GM12878 (cell line): ENCODE data around the gene SLC6A3. TPM values are rescaled to one million over a fixed set of nuclear protein-coding genes. Genes with fewer than 3 reads are reported as not detected.

Source experiments
- ATAC-seq: fragments of 200-7000 bp; cut with Tn5 transposase; 3 replicates; pipeline ENCODE4 v1.9.1; 2020; ENCODE audit warnings: mild to moderate bottlenecking, moderate library complexity
- BruUV-seq: library from RNA; stranded (reverse); fragments of 400-500 nt; replicated peaks from 2 replicates; lab custom pipeline; 2021; lab: Mats Ljungman, UMichigan
- CTCF ChIA-PET: fragments of 300-600 bp; sonication (Branson Sonifier 250); formaldehyde crosslinking; extraction: SDS; loops from one replicate; lab custom pipeline; 2021; ENCODE audit warnings: inconsistent platforms; lab: Yijun Ruan, JAX
- POLR2A ChIA-PET: fragments of 350-600 bp; formaldehyde crosslinking; extraction: SDS; loops from one replicate; lab custom pipeline; 2021; ENCODE audit warnings: inconsistent platforms; lab: Charles Lee
- RAD21 ChIA-PET: fragments of 300-600 bp; sonication (Branson Sonifier 250); formaldehyde crosslinking; loops from one replicate; lab custom pipeline; 2023; ENCODE audit warnings: antibody characterized with exemption; ENCODE audit not compliant: unreplicated experiment; lab: Charles Lee
- SMC1A ChIA-PET: fragments of 300-600 bp; sonication (Branson Sonifier 250); formaldehyde crosslinking; loops from one replicate; lab custom pipeline; 2023; ENCODE audit not compliant: unreplicated experiment, uncharacterized antibody; lab: Charles Lee
- DNase-seq: peaks from one replicate; pipeline ENCODE4 v3.0.0-alpha.2; 2011; ENCODE audit warnings: low read depth, low spot score
- FAIRE-seq: peaks from 3 replicates; lab custom pipeline; 2011; peaks lifted over from hg19 to GRCh38; lab: Jason Lieb, UNC
- H2AFZ ChIP-seq: 2 replicates; pipeline ENCODE4 v1.6.0; 2011; ENCODE audit warnings: low read depth, low read length, control low read depth; ENCODE audit not compliant: control insufficient read depth
- H3K27ac ChIP-seq: 2 replicates; pipeline ENCODE4 v1.5.1; 2011; ENCODE audit warnings: control low read depth; ENCODE audit not compliant: control insufficient read depth, insufficient read depth
- H3K27me3 ChIP-seq, 2 experiments: replicated peaks in 1 of 2; 2 replicates each; pipeline versions ENCODE4 v1.6.0 to v1.6.1; 2011; ENCODE audit warnings: low read length in 1 of 2; ENCODE audit not compliant: control insufficient read depth in 2 of 2, insufficient read depth in 2 of 2
- H3K36me3 ChIP-seq, 2 experiments: 2 replicates each; pipeline ENCODE4 v1.5.1; 2011; ENCODE audit warnings: low read length in 1 of 2; ENCODE audit not compliant: control insufficient read depth in 2 of 2, insufficient read depth in 2 of 2
- H3K4me1 ChIP-seq: 2 replicates; pipeline ENCODE4 v1.6.1; 2011; ENCODE audit warnings: mild to moderate bottlenecking, low read length, moderate library complexity, mixed read lengths; ENCODE audit not compliant: control insufficient read depth, insufficient read depth
- H3K4me2 ChIP-seq: 2 replicates; pipeline ENCODE4 v1.6.0; 2011; ENCODE audit warnings: control low read depth; ENCODE audit not compliant: control insufficient read depth, insufficient read depth
- H3K4me3 ChIP-seq: fragments of 200-600 bp; sonication (generic); 2 replicates; pipeline ENCODE4 v1.5.1; 2016
- H3K79me2 ChIP-seq: 2 replicates; pipeline ENCODE4 v1.6.0; 2011; ENCODE audit warnings: low read length; ENCODE audit not compliant: control insufficient read depth, insufficient read depth
- H3K9ac ChIP-seq: 2 replicates; pipeline ENCODE4 v1.8.0; 2011; ENCODE audit warnings: low read length, control low read depth, mixed read lengths; ENCODE audit not compliant: control insufficient read depth, insufficient read depth
- H3K9me3 ChIP-seq: replicated peaks from 3 replicates; pipeline ENCODE4 v1.5.1; 2011; ENCODE audit warnings: mild to moderate bottlenecking, low read length; ENCODE audit not compliant: control insufficient read depth, insufficient read depth
- H4K20me1 ChIP-seq: 2 replicates; pipeline ENCODE4 v1.6.0; 2011; ENCODE audit not compliant: control insufficient read depth, insufficient read depth
- ATF3 ChIP-seq: IDR thresholded peaks from 2 replicates; pipeline ENCODE4 v1.6.1; 2011; ENCODE audit warnings: low read depth, mild to moderate bottlenecking, low read length, moderate library complexity, borderline replicate concordance; ENCODE audit errors: extremely low read depth
- CBX3 ChIP-seq: fragments of 200-600 bp; sonication (generic); IDR thresholded peaks from 2 replicates; pipeline ENCODE4 v1.6.1; 2016; ENCODE audit warnings: low read depth, borderline replicate concordance
- CHD1 ChIP-seq: IDR thresholded peaks from 2 replicates; pipeline ENCODE4 v1.6.1; 2012; ENCODE audit warnings: low read depth, low read length, improper control_type of control experiment
- EED ChIP-seq: sonication (generic); IDR thresholded peaks from 2 replicates; pipeline ENCODE4 v1.6.1; 2016; ENCODE audit warnings: antibody characterized with exemption, low read depth
- ELK1 ChIP-seq: IDR thresholded peaks from 2 replicates; pipeline ENCODE4 v1.6.1; 2012; ENCODE audit warnings: low read depth, low read length, improper control_type of control experiment
- FOXK2 ChIP-seq: fragments of 450-650 bp; IDR thresholded peaks from 2 replicates; pipeline ENCODE4 v1.6.1; 2017; ENCODE audit warnings: mild to moderate bottlenecking, moderate library complexity
- NFXL1 ChIP-seq: fragments of 450-650 bp; IDR thresholded peaks from 2 replicates; pipeline ENCODE4 v1.6.1; 2017; ENCODE audit warnings: antibody characterized with exemption, mild to moderate bottlenecking, borderline replicate concordance
- PAX5 ChIP-seq: IDR thresholded peaks from 2 replicates; pipeline ENCODE4 v1.6.1; 2011; ENCODE audit warnings: low read depth, low read length, borderline replicate concordance
- POU2F2 ChIP-seq: IDR thresholded peaks from 3 replicates; pipeline ENCODE4 v1.6.1; 2011; ENCODE audit warnings: low read depth, mild to moderate bottlenecking, low read length, borderline replicate concordance
- SMAD1 ChIP-seq: fragments of 450-650 bp; IDR thresholded peaks from 2 replicates; pipeline ENCODE4 v1.6.1; 2018; ENCODE audit warnings: mild to moderate bottlenecking, low read depth; ENCODE audit not compliant: partially characterized antibody
- SMARCA5 ChIP-seq: fragments of 450-650 bp; IDR thresholded peaks from 2 replicates; pipeline ENCODE4 v1.6.1; 2017; ENCODE audit warnings: mild to moderate bottlenecking
- YBX1 ChIP-seq: fragments of 450-650 bp; IDR thresholded peaks from 2 replicates; pipeline ENCODE4 v1.6.1; 2016; ENCODE audit warnings: antibody characterized with exemption
- ZNF24 ChIP-seq: fragments of 450-650 bp; IDR thresholded peaks from 2 replicates; pipeline ENCODE4 v1.6.1; 2017; ENCODE audit warnings: antibody characterized with exemption, mild to moderate bottlenecking
- ZZZ3 ChIP-seq: IDR thresholded peaks from 2 replicates; pipeline ENCODE4 v1.6.1; 2011; ENCODE audit warnings: low read depth; ENCODE audit not compliant: control insufficient read depth, insufficient read length
- WGBS: methylation state at CpG from one replicate; pipeline ENCODE4 v1.1.6; 2016; ENCODE audit warnings: low lambda C conversion rate; ENCODE audit not compliant: insufficient replicate concordance, insufficient coverage; ENCODE audit errors: missing lambda C conversion rate; 5-methylcytosine and 5-hydroxymethylcytosine counted together
- in situ Hi-C: fragments of 300-500 bp; cut with MboI; formaldehyde crosslinking; loops from 9 replicates; pipeline ENCODE4 v1.14.3; 2018; ENCODE audit warnings: mixed read lengths
- intact Hi-C: fragments of 100-400 bp; cut with micrococcal nuclease; formaldehyde crosslinking; loops from one replicate; pipeline ENCODE4 v1.14.2; 2022; ENCODE audit not compliant: unreplicated experiment
- polyA plus RNA-seq, 11 experiments: library from polyadenylated mRNA; depleted of rRNA in 4 of 11; unstranded in 6 of 11; stranded (reverse) in 5 of 11; fragments of >200 nt; fragmentation: Nextera tagmentation in 4 of 11; fragmentation: Illumina TruSeq in 1 of 11; extraction: Ambion mirVana in 4 of 11; extraction: Trizol in 1 of 11; gene quantifications; 1 replicate in 1 of 11; 2 replicates in 10 of 11; pipeline versions ENCODE4 v1.2.1 to v1.2.3, GENCODE V29; 2011 to 2016; ENCODE audit warnings: inconsistent platforms in 2 of 11, missing spikeins in 2 of 11, low read depth in 1 of 11
- total RNA-seq, 4 experiments: library from RNA; depleted of rRNA in 3 of 4; stranded (reverse); fragments of >200 nt in 3 of 4; fragmentation: Illumina TruSeq in 1 of 4; extraction: Trizol in 1 of 4; gene quantifications; 2 replicates each; pipeline versions ENCODE4 v1.2.1 to v1.2.3, GENCODE V29; 2013 to 2021
- TF ChIP-seq, protein P1 (sequence below), 3 experiments: IDR thresholded peaks in 2 of 3; conservative IDR thresholded peaks in 1 of 3; 2 replicates each; pipeline ENCODE4 v1.5.1; 2011; ENCODE audit warnings: low read depth in 3 of 3, low read length in 3 of 3, mild to moderate bottlenecking in 3 of 3, control low read depth in 2 of 3, moderate library complexity in 2 of 3, inconsistent platforms in 1 of 3, mixed read lengths in 1 of 3; ENCODE audit not compliant: control insufficient read depth in 2 of 3, insufficient read depth in 1 of 3; ENCODE audit errors: extremely low read depth in 1 of 3
- TF ChIP-seq, protein P2 (sequence below): fragments of 450-650 bp; IDR thresholded peaks from 2 replicates; pipeline ENCODE4 v1.6.1; 2017; ENCODE audit warnings: mild to moderate bottlenecking, low read depth, inconsistent platforms; ENCODE audit not compliant: poor library complexity, severe bottlenecking

The SLC6A3 gene
- total and polyA plus RNA-seq, 10 of the 15 experiments (the other 5 are each of a cell fraction or from before 2014, with no cell fraction given): 0.01 TPM; not detected in 9

DNA sequence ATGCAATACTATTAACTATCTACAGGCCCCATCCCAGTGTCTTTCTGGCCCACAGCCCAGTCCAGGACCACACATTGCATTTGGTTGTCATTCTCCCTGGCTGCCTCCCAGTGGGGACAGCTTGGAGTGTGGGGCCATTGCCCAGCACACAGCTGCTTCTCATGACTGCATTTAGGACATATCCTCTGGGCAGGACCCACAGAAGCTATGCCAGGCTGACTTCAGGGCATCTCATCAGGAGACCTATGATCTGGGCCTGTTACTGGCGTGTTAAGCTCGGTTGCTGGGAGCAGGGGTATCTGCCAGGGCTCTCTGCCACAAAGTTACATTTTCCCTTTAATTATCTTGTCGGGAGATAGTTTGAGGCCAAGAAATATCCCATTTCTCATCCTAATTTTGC is 68.3 kb downstream of the SLC6A3 start:
- TF ChIP-seq, protein P1, sequence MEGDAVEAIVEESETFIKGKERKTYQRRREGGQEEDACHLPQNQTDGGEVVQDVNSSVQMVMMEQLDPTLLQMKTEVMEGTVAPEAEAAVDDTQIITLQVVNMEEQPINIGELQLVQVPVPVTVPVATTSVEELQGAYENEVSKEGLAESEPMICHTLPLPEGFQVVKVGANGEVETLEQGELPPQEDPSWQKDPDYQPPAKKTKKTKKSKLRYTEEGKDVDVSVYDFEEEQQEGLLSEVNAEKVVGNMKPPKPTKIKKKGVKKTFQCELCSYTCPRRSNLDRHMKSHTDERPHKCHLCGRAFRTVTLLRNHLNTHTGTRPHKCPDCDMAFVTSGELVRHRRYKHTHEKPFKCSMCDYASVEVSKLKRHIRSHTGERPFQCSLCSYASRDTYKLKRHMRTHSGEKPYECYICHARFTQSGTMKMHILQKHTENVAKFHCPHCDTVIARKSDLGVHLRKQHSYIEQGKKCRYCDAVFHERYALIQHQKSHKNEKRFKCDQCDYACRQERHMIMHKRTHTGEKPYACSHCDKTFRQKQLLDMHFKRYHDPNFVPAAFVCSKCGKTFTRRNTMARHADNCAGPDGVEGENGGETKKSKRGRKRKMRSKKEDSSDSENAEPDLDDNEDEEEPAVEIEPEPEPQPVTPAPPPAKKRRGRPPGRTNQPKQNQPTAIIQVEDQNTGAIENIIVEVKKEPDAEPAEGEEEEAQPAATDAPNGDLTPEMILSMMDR (IDR thresholded peaks at IDR 0.05 in 2 of 3, conservative IDR thresholded peaks at IDR 0.05 in 1 of 3; ENCODE audit: control insufficient read depth in 2 of 3, extremely low read depth in 1 of 3, insufficient read depth in 1 of 3, low read depth in 3 of 3, low read length in 3 of 3): no peak
- TF ChIP-seq ZZZ3: no peak
- TF ChIP-seq, protein P2, sequence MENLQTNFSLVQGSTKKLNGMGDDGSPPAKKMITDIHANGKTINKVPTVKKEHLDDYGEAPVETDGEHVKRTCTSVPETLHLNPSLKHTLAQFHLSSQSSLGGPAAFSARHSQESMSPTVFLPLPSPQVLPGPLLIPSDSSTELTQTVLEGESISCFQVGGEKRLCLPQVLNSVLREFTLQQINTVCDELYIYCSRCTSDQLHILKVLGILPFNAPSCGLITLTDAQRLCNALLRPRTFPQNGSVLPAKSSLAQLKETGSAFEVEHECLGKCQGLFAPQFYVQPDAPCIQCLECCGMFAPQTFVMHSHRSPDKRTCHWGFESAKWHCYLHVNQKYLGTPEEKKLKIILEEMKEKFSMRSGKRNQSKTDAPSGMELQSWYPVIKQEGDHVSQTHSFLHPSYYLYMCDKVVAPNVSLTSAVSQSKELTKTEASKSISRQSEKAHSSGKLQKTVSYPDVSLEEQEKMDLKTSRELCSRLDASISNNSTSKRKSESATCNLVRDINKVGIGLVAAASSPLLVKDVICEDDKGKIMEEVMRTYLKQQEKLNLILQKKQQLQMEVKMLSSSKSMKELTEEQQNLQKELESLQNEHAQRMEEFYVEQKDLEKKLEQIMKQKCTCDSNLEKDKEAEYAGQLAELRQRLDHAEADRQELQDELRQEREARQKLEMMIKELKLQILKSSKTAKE: no peak
- TF ChIP-seq NFXL1: no peak
- no peak for TF ChIP-seq PAX5
- no peak for TF ChIP-seq CBX3
- no peak for TF ChIP-seq SMARCA5
- no peak for TF ChIP-seq FOXK2
- no peak for TF ChIP-seq ATF3
- TF ChIP-seq EED: no peak
- no peak for TF ChIP-seq CHD1
- no peak for TF ChIP-seq YBX1
- TF ChIP-seq SMAD1: no peak
- no peak for TF ChIP-seq ZNF24
- no peak for TF ChIP-seq ELK1
- TF ChIP-seq POU2F2: no peak

More for the DNA sequence above, 68.3 kb downstream of the SLC6A3 start:
- ChIA-PET CTCF (no interaction called here), SMC1A (no interaction called here), POLR2A (no interaction called here), RAD21 (no interaction called here)
- no TSS peak for BruUV-seq
- FAIRE-seq (no peak), DNase-seq (no peak), ATAC-seq (no peak)
- H3K4me1 ChIP-seq: no peaks in the 10 kb centered on the region
- no peaks in the 10 kb centered on the region for H3K36me3 ChIP-seq
- H3K9me3 ChIP-seq: peaks cover 1% of the 10 kb centered on the region; the same call in 1 of the 3 replicates
- H3K27me3 ChIP-seq: peaks cover 1 to 2% of the 10 kb centered on the region in 2 experiments; a peak in 2 of 4 replicates
- H3K4me2 ChIP-seq: no peak overlapping the region
- H3K9ac ChIP-seq: no peak overlapping the region
- intact Hi-C loops (no loop called here), in situ Hi-C loops (no loop called here)
- H4K20me1 ChIP-seq: no peaks in the 10 kb centered on the region; the same call in 1 of the 2 replicates
- H3K27ac ChIP-seq: no peak overlapping the region
- no peak overlapping the region for H2AFZ ChIP-seq
- H3K79me2 ChIP-seq: no peaks in the 10 kb centered on the region
- no peak overlapping the region for H3K4me3 ChIP-seq
- 57% methylated on average over 3 of the region's 3 CpGs for WGBS
